Measurements from ENCODE around the gene EIF4G3. TPM values are rescaled to one million over a fixed set of nuclear protein-coding genes. Genes with fewer than 3 reads are reported as not detected.

EIF4G3 gene
- total and polyA plus RNA-seq, 9 of the 15 experiments (the other 6 are each of a cell fraction or from before 2014, with no cell fraction given) = 6.7 to 40.5 (median 32.1) TPM

- no peak overlapping the region for H3K4me3 ChIP-seq
- TF ChIP-seq KLF6 (CRISPR knock-in tag; IDR thresholded peaks at IDR 0.05; ENCODE audit: borderline replicate concordance) (no peak), ARID2 (IDR thresholded peaks at IDR 0.05) (no peak), KDM1A (IDR thresholded peaks at IDR 0.05) (no peak), LEF1 (IDR thresholded peaks at IDR 0.05) (no peak), USF2 (CRISPR knock-in tag; IDR thresholded peaks at IDR 0.05) (no peak), ZNF445 (CRISPR knock-in tag; IDR thresholded peaks at IDR 0.05; ENCODE audit: low read depth) (no peak), SMARCC2 (IDR thresholded peaks at IDR 0.05; ENCODE audit: low read depth) (no peak), TARDBP (IDR thresholded peaks at IDR 0.05) (no peak), NFATC3 (IDR thresholded peaks at IDR 0.05) (no peak), MTA3 (IDR thresholded peaks at IDR 0.05; ENCODE audit: borderline replicate concordance) (no peak), ZNF398 (CRISPR knock-in tag; IDR thresholded peaks at IDR 0.05) (no peak), MCM7 (IDR thresholded peaks at IDR 0.05) (no peak), SREBF1 (IDR thresholded peaks at IDR 0.05; ENCODE audit: borderline replicate concordance, low read depth, low read length) (no peak), GABPA (tag; conservative IDR thresholded peaks at IDR 0.05; ENCODE audit: low read depth) (no peak), MCM5 (IDR thresholded peaks at IDR 0.05; ENCODE audit: low read depth) (no peak)
- 14% methylated on average over 1 of the region's 1 CpG for WGBS (ENCODE audit: insufficient coverage, low coverage, missing lambda C conversion rate)
- no peaks in the 10 kb centered on the region; the same call in 1 of the 2 replicates for H4K20me1 ChIP-seq (replicated peaks; ENCODE audit: control insufficient read depth, insufficient read depth, low read length)
- CTCF ChIA-PET (ENCODE audit: low intra/inter-chr PET ratio) = no interaction called here
- ATAC-seq (no peak), FAIRE-seq (no peak), DNase-seq (ENCODE audit: extremely low read depth in 1 of 4, low spot score in 3 of 4) (no peak)
- no peaks in the 10 kb centered on the region for H3K9me1 ChIP-seq (ENCODE audit: control insufficient read depth, insufficient read depth, low read length)
- H2AFZ ChIP-seq (ENCODE audit: low read depth, low read length) = no peak overlapping the region
- POLR2A ChIA-PET = interaction anchor here (0.6 kb wide), 2 partner anchors 11 to 305 kb away, joined by 3 to 4 read pairs; no protein-coding TSS in a partner anchor
- no peaks in the 10 kb centered on the region for H3K27me3 ChIP-seq (ENCODE audit: control insufficient read depth in 2 of 2, insufficient read depth in 2 of 2, low read length in 2 of 2)
- no peaks in the 10 kb centered on the region for H3K9me3 ChIP-seq (replicated peaks; ENCODE audit: control insufficient read depth, insufficient read depth, low read depth, low read length)
- in situ Hi-C loops (cut with MboI) (no loop called here), intact Hi-C loops (cut with micrococcal nuclease) (no loop called here)
- H3K4me2 ChIP-seq (ENCODE audit: insufficient read depth, low read length) = no peak overlapping the region
- no peaks in the 10 kb centered on the region for H3K79me2 ChIP-seq (ENCODE audit: control insufficient read depth, insufficient read depth, low read length)
- no TSS peak for BruUV-seq (replicated peaks)
- no peaks in the 10 kb centered on the region for H3K36me3 ChIP-seq (ENCODE audit: control insufficient read depth, insufficient read depth, low read length)
- H3K27ac ChIP-seq (ENCODE audit: extremely low read depth, low read depth, low read length) = no peak overlapping the region
- H3K4me1 ChIP-seq (replicated peaks in 1 of 2; ENCODE audit: control insufficient read depth in 2 of 2, insufficient read depth in 2 of 2, low read length in 2 of 2) = no peaks in the 10 kb centered on the region; a peak in 1 of 5 replicates
- no peak overlapping the region for H3K9ac ChIP-seq (ENCODE audit: insufficient read depth in 1 of 2, low read depth in 2 of 2, low read length in 2 of 2)
Observed at GRCh38 chr1:20956272-20956671, 220.4 kb downstream of the EIF4G3 start.

Measured in K562 (cell line).